ENCODE measurements around the gene DYNAP. TPM values are rescaled to one million over a fixed set of nuclear protein-coding genes. Genes with fewer than 3 reads are reported as not detected.

Gene DYNAP
- polyA plus RNA-seq, 2 donors, result 9.6 to 27.8 TPM

- no peaks in the 10 kb centered on the region for H3K9me3 ChIP-seq (ENCODE audit: control insufficient read depth in 2 of 2, insufficient read depth in 1 of 2, low read depth in 1 of 2, low read length in 1 of 2)
- no peaks in the 10 kb centered on the region for H3K36me3 ChIP-seq (ENCODE audit: control insufficient read depth in 2 of 2, insufficient read depth in 2 of 2, low read length in 1 of 2)
- H3K27ac ChIP-seq (ENCODE audit: low read depth in 2 of 2, low read length in 1 of 2), result no peak overlapping the region
- H3K4me3 ChIP-seq (ENCODE audit: low read depth in 1 of 2, low read length in 2 of 2), result no peak overlapping the region
- H3K4me1 ChIP-seq (ENCODE audit: control insufficient read depth in 2 of 2, insufficient read depth in 2 of 2, low read length in 1 of 2), result no peaks in the 10 kb centered on the region
- H3K27me3 ChIP-seq (ENCODE audit: control insufficient read depth in 1 of 2, insufficient read depth in 2 of 2, low read length in 2 of 2), result no peaks in the 10 kb centered on the region
These were observed 31.0 kb downstream of the DYNAP start for GRCh38 chr18:54622084-54622483.

- WGBS, 2 donors, result 66 to 68% methylated on average over 1 of the region's 1 CpG
- no peaks in the 10 kb centered on the region for H3K36me3 ChIP-seq (ENCODE audit: control insufficient read depth in 2 of 2, insufficient read depth in 2 of 2, low read length in 1 of 2)
These were observed 35.7 kb downstream of the DYNAP start for GRCh38 chr18:54626779-54627178.

GRCh38 chr18:54630963-54631362, 39.9 kb downstream of the DYNAP start:
- Histone ChIP-seq H3K36me3 (ENCODE audit: control insufficient read depth in 2 of 2, insufficient read depth in 2 of 2, low read length in 1 of 2) (no peaks in the 10 kb centered on the region), H3K4me3 (ENCODE audit: low read depth in 1 of 2, low read length in 2 of 2) (no peak overlapping the region), H3K9me3 (ENCODE audit: control insufficient read depth in 2 of 2, insufficient read depth in 1 of 2, low read depth in 1 of 2, low read length in 1 of 2) (no peaks in the 10 kb centered on the region), H3K27me3 (ENCODE audit: control insufficient read depth in 1 of 2, insufficient read depth in 2 of 2, low read length in 2 of 2) (no peaks in the 10 kb centered on the region), H3K4me1 (ENCODE audit: control insufficient read depth in 2 of 2, insufficient read depth in 2 of 2, low read length in 1 of 2) (no peaks in the 10 kb centered on the region), H3K27ac (ENCODE audit: low read depth in 2 of 2, low read length in 1 of 2) (no peak overlapping the region)

More at GRCh38 chr18:54626779-54627178, 35.7 kb downstream of the DYNAP start:
- H3K27ac ChIP-seq (ENCODE audit: low read depth in 2 of 2, low read length in 1 of 2), result no peak overlapping the region
- H3K27me3 ChIP-seq (ENCODE audit: control insufficient read depth in 1 of 2, insufficient read depth in 2 of 2, low read length in 2 of 2), result no peaks in the 10 kb centered on the region
- no peaks in the 10 kb centered on the region for H3K4me1 ChIP-seq (ENCODE audit: control insufficient read depth in 2 of 2, insufficient read depth in 2 of 2, low read length in 1 of 2)
- no peak overlapping the region for H3K4me3 ChIP-seq (ENCODE audit: low read depth in 1 of 2, low read length in 2 of 2)
- no peaks in the 10 kb centered on the region for H3K9me3 ChIP-seq (ENCODE audit: control insufficient read depth in 2 of 2, insufficient read depth in 1 of 2, low read depth in 1 of 2, low read length in 1 of 2)

GRCh38 chr18:54636217-54636616, 45.2 kb downstream of the DYNAP start:
- WGBS, 2 donors, result 88% methylated on average over 4 of the region's 4 CpGs
- H3K4me1 ChIP-seq (ENCODE audit: control insufficient read depth in 2 of 2, insufficient read depth in 2 of 2, low read length in 1 of 2), result no peaks in the 10 kb centered on the region

GRCh38 chr18:54641734-54642133, 50.7 kb downstream of the DYNAP start:
- WGBS, 2 donors, result 43 to 66% methylated on average over 1 of the region's 1 CpG

More at GRCh38 chr18:54636217-54636616, 45.2 kb downstream of the DYNAP start:
- Histone ChIP-seq H3K9me3 (ENCODE audit: control insufficient read depth in 2 of 2, insufficient read depth in 1 of 2, low read depth in 1 of 2, low read length in 1 of 2) (no peaks in the 10 kb centered on the region), H3K27ac (ENCODE audit: low read depth in 2 of 2, low read length in 1 of 2) (no peak overlapping the region), H3K36me3 (ENCODE audit: control insufficient read depth in 2 of 2, insufficient read depth in 2 of 2, low read length in 1 of 2) (no peaks in the 10 kb centered on the region), H3K27me3 (ENCODE audit: control insufficient read depth in 1 of 2, insufficient read depth in 2 of 2, low read length in 2 of 2) (no peaks in the 10 kb centered on the region), H3K4me3 (ENCODE audit: low read depth in 1 of 2, low read length in 2 of 2) (no peak overlapping the region)

GRCh38 chr18:54647176-54647575, 56.1 kb downstream of the DYNAP start:
- Histone ChIP-seq H3K27me3 (ENCODE audit: control insufficient read depth in 1 of 2, insufficient read depth in 2 of 2, low read length in 2 of 2) (no peaks in the 10 kb centered on the region), H3K36me3 (ENCODE audit: control insufficient read depth in 2 of 2, insufficient read depth in 2 of 2, low read length in 1 of 2) (no peaks in the 10 kb centered on the region), H3K27ac (ENCODE audit: low read depth in 2 of 2, low read length in 1 of 2) (no peak overlapping the region), H3K9me3 (ENCODE audit: control insufficient read depth in 2 of 2, insufficient read depth in 1 of 2, low read depth in 1 of 2, low read length in 1 of 2) (no peaks in the 10 kb centered on the region), H3K4me1 (ENCODE audit: control insufficient read depth in 2 of 2, insufficient read depth in 2 of 2, low read length in 1 of 2) (no peaks in the 10 kb centered on the region), H3K4me3 (ENCODE audit: low read depth in 1 of 2, low read length in 2 of 2) (no peak overlapping the region)
- WGBS, 2 donors, result 4 to 11% methylated on average over 2 of the region's 2 CpGs

More at GRCh38 chr18:54641734-54642133, 50.7 kb downstream of the DYNAP start:
- Histone ChIP-seq H3K36me3 (ENCODE audit: control insufficient read depth in 2 of 2, insufficient read depth in 2 of 2, low read length in 1 of 2) (no peaks in the 10 kb centered on the region), H3K4me3 (ENCODE audit: low read depth in 1 of 2, low read length in 2 of 2) (no peak overlapping the region), H3K4me1 (ENCODE audit: control insufficient read depth in 2 of 2, insufficient read depth in 2 of 2, low read length in 1 of 2) (no peaks in the 10 kb centered on the region), H3K9me3 (ENCODE audit: control insufficient read depth in 2 of 2, insufficient read depth in 1 of 2, low read depth in 1 of 2, low read length in 1 of 2) (no peaks in the 10 kb centered on the region), H3K27me3 (ENCODE audit: control insufficient read depth in 1 of 2, insufficient read depth in 2 of 2, low read length in 2 of 2) (no peaks in the 10 kb centered on the region), H3K27ac (ENCODE audit: low read depth in 2 of 2, low read length in 1 of 2) (no peak overlapping the region)

Other genes starting within 250 kb of the DYNAP start
- not detected for gene STARD6, start 233.4 kb upstream of the DYNAP start, polyA plus RNA-seq
- under 1 TPM; 0.43 to 0.45 TPM for gene C18orf54, start 233.3 kb upstream of the DYNAP start, polyA plus RNA-seq
- 1 to 10 TPM; 5.7 to 8.6 TPM for gene RAB27B, start 237.2 kb downstream of the DYNAP start, polyA plus RNA-seq